Esophagus muscularis mucosa (tissue), 3 donors: Measurements from ENCODE around the gene TKTL1.

ENCODE experiments used
- POLR2A ChIP-seq: fragments of 450-650 bp; IDR thresholded peaks from one replicate; pipeline ENCODE4 v1.6.1; 2017; ENCODE audit warnings: antibody characterized with exemption, moderate library complexity, mild to moderate bottlenecking, low read depth
- TF ChIP-seq, protein P1 (sequence below), 3 experiments: fragments of 200-600 bp in 2 of 3; fragments of 450-650 bp in 1 of 3; sonication (generic) in 2 of 3; IDR thresholded peaks; one replicate each; pipeline ENCODE4 v1.5.1; 2017 to 2019; ENCODE audit warnings: antibody characterized with exemption in 3 of 3, mild to moderate bottlenecking in 2 of 3, moderate library complexity in 1 of 3

DNA sequence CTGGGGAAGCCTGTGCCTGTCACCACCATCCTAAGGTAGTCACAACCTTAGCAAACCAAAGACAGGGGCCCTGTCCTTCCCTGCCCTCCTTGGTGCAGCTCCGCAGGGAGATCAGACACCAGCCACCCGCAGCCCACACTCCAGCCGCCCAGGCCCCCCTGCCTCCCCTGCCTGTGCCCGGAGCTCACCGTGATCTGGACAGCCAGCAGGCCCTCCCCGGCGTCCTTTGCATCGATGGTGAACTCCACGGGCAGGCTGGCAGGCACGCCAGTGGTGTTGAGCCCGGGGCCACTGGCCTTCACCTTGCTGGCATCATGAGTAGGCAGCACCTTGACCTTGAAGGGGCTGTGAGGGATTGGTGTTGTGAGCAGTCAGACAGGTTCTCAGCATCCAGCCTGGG lies 62.4 kb downstream of the TKTL1 start:
- TF ChIP-seq, protein P1, sequence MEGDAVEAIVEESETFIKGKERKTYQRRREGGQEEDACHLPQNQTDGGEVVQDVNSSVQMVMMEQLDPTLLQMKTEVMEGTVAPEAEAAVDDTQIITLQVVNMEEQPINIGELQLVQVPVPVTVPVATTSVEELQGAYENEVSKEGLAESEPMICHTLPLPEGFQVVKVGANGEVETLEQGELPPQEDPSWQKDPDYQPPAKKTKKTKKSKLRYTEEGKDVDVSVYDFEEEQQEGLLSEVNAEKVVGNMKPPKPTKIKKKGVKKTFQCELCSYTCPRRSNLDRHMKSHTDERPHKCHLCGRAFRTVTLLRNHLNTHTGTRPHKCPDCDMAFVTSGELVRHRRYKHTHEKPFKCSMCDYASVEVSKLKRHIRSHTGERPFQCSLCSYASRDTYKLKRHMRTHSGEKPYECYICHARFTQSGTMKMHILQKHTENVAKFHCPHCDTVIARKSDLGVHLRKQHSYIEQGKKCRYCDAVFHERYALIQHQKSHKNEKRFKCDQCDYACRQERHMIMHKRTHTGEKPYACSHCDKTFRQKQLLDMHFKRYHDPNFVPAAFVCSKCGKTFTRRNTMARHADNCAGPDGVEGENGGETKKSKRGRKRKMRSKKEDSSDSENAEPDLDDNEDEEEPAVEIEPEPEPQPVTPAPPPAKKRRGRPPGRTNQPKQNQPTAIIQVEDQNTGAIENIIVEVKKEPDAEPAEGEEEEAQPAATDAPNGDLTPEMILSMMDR (IDR thresholded peaks at IDR 0.05) = no peak
- TF ChIP-seq POLR2A = no peak
